Colonic mucosa (tissue), 4 donors: ENCODE measurements around the gene STIMATE. TPM values are rescaled to one million over a fixed set of nuclear protein-coding genes. Genes with fewer than 3 reads are reported as not detected.
A peak's percentile ranks its signal among the peaks of the same experiment; 100 is the strongest.

Source experiments
- DNase-seq: peaks from one replicate; pipeline ENCODE4 v3.0.0-alpha.2; 2020
- H3K27ac ChIP-seq: fragments of 200-600 bp; one replicate; pipeline ENCODE4 v1.8.0; 2021
- H3K27me3 ChIP-seq: fragments of 200-600 bp; one replicate; pipeline ENCODE4 v1.8.0; 2021
- H3K36me3 ChIP-seq: fragments of 200-600 bp; one replicate; pipeline ENCODE4 v1.8.0; 2021
- H3K4me1 ChIP-seq: fragments of 200-600 bp; one replicate; pipeline ENCODE4 v1.8.0; 2021; ENCODE audit warnings: mild to moderate bottlenecking
- H3K4me3 ChIP-seq: fragments of 200-600 bp; one replicate; pipeline ENCODE4 v1.8.0; 2021
- H3K9ac ChIP-seq, 2 donors: one replicate each; pipeline ENCODE4 v1.7.0; 2013; ENCODE audit warnings: control low read depth in 2 of 2, low read depth in 2 of 2, low read length in 2 of 2
- H3K9me3 ChIP-seq: fragments of 200-600 bp; one replicate; pipeline ENCODE4 v1.8.0; 2021
- intact Hi-C: fragments of 100-400 bp; cut with DNase I; formaldehyde crosslinking; loops from one replicate; pipeline ENCODE4 v1.14.1; 2022
- total RNA-seq, 2 donors: library from RNA; stranded (reverse); fragmentation: NEBNext Ultra II Directional in 1 of 2; extraction: Animal tissue kit (Norgen Biotek cat#: 25700) in 1 of 2; gene quantifications; one replicate each; pipeline ENCODE4 v1.2.1, GENCODE V29; 2021
- TF ChIP-seq, protein P1 (sequence below): fragments of 200-600 bp; IDR thresholded peaks from one replicate; pipeline ENCODE4 v1.8.0; 2022; ENCODE audit warnings: antibody characterized with exemption, mild to moderate bottlenecking
- donor health status: healthy.
- donor health status: DM: no; HTN: no; CAD: no.
- donor health status: DM: no; HTN: no; CAD: no.

STIMATE gene
- total RNA-seq, 2 donors from 2014 or later = 7.4 to 15.3 TPM

GRCh38 chr3:52893723-52894122, 3.6 kb downstream of the STIMATE start:
- Histone ChIP-seq H3K4me1 (no peaks in the 10 kb centered on the region), H3K9me3 (no peaks in the 10 kb centered on the region), H3K9ac (no peak overlapping the region), H3K27ac (peak overlapping the region; percentile 10), H3K27me3 (no peaks in the 10 kb centered on the region), H3K4me3 (no peak overlapping the region), H3K36me3 (no peaks in the 10 kb centered on the region)
- TF ChIP-seq, protein P1, sequence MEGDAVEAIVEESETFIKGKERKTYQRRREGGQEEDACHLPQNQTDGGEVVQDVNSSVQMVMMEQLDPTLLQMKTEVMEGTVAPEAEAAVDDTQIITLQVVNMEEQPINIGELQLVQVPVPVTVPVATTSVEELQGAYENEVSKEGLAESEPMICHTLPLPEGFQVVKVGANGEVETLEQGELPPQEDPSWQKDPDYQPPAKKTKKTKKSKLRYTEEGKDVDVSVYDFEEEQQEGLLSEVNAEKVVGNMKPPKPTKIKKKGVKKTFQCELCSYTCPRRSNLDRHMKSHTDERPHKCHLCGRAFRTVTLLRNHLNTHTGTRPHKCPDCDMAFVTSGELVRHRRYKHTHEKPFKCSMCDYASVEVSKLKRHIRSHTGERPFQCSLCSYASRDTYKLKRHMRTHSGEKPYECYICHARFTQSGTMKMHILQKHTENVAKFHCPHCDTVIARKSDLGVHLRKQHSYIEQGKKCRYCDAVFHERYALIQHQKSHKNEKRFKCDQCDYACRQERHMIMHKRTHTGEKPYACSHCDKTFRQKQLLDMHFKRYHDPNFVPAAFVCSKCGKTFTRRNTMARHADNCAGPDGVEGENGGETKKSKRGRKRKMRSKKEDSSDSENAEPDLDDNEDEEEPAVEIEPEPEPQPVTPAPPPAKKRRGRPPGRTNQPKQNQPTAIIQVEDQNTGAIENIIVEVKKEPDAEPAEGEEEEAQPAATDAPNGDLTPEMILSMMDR = no peak
- DNase-seq = no peak
- intact Hi-C loops = no loop called here

GRCh38 chr3:52892625-52893311, 4.6 kb downstream of the STIMATE start:
- Histone ChIP-seq H3K27me3 (no peaks in the 10 kb centered on the region), H3K9ac (peak overlapping the region in 1 of 2 donors; percentile 14), H3K27ac (peak overlapping the region; percentile 38), H3K36me3 (no peaks in the 10 kb centered on the region), H3K9me3 (no peaks in the 10 kb centered on the region), H3K4me3 (no peak overlapping the region), H3K4me1 (no peaks in the 10 kb centered on the region)
- DNase-seq = no peak
- TF ChIP-seq, protein P1 = no peak
- intact Hi-C loops = no loop called here

GRCh38 chr3:52892290-52892624, 5.1 kb downstream of the STIMATE start:
- H3K4me3 ChIP-seq = no peak overlapping the region
- no peaks in the 10 kb centered on the region for H3K36me3 ChIP-seq
- no peak overlapping the region for H3K9ac ChIP-seq
- no peaks in the 10 kb centered on the region for H3K9me3 ChIP-seq
- H3K27me3 ChIP-seq = no peaks in the 10 kb centered on the region
- TF ChIP-seq, protein P1 = no peak
- no peak for DNase-seq
- peak overlapping the region; percentile 38 for H3K27ac ChIP-seq
- intact Hi-C loops = no loop called here
- H3K4me1 ChIP-seq = no peaks in the 10 kb centered on the region

DNA sequence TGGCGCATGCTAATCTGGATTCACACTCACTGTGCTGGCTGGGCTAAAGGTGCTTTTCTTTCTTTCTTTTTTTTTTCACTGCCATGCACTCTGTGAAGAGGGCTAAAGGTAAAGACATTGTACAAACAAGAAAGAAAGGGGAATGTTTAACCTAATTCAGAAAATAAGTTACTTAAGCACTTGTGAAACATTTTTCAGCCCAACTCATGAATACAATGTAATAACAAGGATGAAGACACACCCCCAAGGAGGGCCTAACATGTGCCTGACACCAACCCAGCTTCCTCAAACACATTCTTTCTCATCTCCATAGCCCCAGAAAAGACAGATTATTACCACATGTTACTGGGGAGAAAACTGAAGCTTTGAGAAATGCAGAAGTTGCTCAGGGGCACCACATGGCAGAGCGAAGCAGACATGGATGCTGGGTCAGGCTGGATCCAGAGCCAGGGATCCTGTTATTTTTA, 5.7 kb downstream of the STIMATE start:
- no peak for DNase-seq
- Histone ChIP-seq H3K9ac (no peak overlapping the region), H3K4me3 (no peak overlapping the region), H3K4me1 (no peaks in the 10 kb centered on the region), H3K27me3 (no peaks in the 10 kb centered on the region), H3K36me3 (no peaks in the 10 kb centered on the region), H3K9me3 (no peaks in the 10 kb centered on the region), H3K27ac (no peak overlapping the region)
- intact Hi-C loops = no loop called here
- TF ChIP-seq, protein P1 = no peak

- Histone ChIP-seq H3K9ac (no peak overlapping the region), H3K27me3 (no peaks in the 10 kb centered on the region), H3K4me1 (no peaks in the 10 kb centered on the region), H3K4me3 (no peak overlapping the region), H3K9me3 (no peaks in the 10 kb centered on the region), H3K36me3 (no peaks in the 10 kb centered on the region), H3K27ac (no peak overlapping the region)
- no peak for DNase-seq
- TF ChIP-seq, protein P1 = no peak
- intact Hi-C loops = no loop called here
Observed at GRCh38 chr3:52891164-52891563, 6.2 kb downstream of the STIMATE start.
